OCI-LY7 (cell line): ENCODE measurements around the gene CYB5R3. TPM values are rescaled to one million over a fixed set of nuclear protein-coding genes. Genes with fewer than 3 reads are reported as not detected.
"Not testable (repeated sequence)": the region's sequence is repeated elsewhere in the genome, so short reads cannot be mapped to it uniquely, and the experiment has no call there.

Source experiments
- BruUV-seq: library from RNA; stranded (reverse); fragments of 400-500 nt; replicated peaks from 2 replicates; lab custom pipeline; 2021; lab: Mats Ljungman, UMichigan
- CTCF ChIA-PET: fragments of 300-600 bp; sonication (Branson Sonifier 250); formaldehyde crosslinking; loops from one replicate; lab custom pipeline; 2022; ENCODE audit warnings: antibody characterized with exemption; ENCODE audit not compliant: unreplicated experiment; lab: Charles Lee
- POLR2A ChIA-PET: fragments of 300-600 bp; sonication (Branson Sonifier 250); formaldehyde crosslinking; loops from one replicate; lab custom pipeline; 2022; ENCODE audit warnings: antibody characterized with exemption; lab: Charles Lee
- DNase-seq: peaks from one replicate; pipeline ENCODE4 v3.0.0-alpha.2; 2015; ENCODE audit warnings: low spot score
- H2AFZ ChIP-seq: fragments of 200-600 bp; sonication (generic), shearing (Covaris generic); 2 replicates; pipeline ENCODE4 v1.6.1; 2014; ENCODE audit warnings: mild to moderate bottlenecking, antibody characterized with exemption, low read length, moderate library complexity
- H3K27ac ChIP-seq: fragments of 200-600 bp; sonication (generic); 2 replicates; pipeline ENCODE4 v1.5.1; 2014; ENCODE audit warnings: mixed run types, low read depth, mild to moderate bottlenecking, moderate library complexity, low read length, inconsistent platforms; ENCODE audit not compliant: poor library complexity, severe bottlenecking
- H3K36me3 ChIP-seq: fragments of 200-600 bp; sonication (generic); 2 replicates; pipeline ENCODE4 v1.6.1; 2014; ENCODE audit warnings: mild to moderate bottlenecking, antibody characterized with exemption, low read length, moderate library complexity, mixed read lengths; ENCODE audit not compliant: insufficient read depth
- H3K4me1 ChIP-seq: fragments of 200-600 bp; sonication (generic); 2 replicates; pipeline ENCODE4 v1.5.1; 2014; ENCODE audit warnings: mild to moderate bottlenecking, low read length; ENCODE audit not compliant: insufficient read depth, poor library complexity, severe bottlenecking
- H3K4me2 ChIP-seq: fragments of 200-600 bp; sonication (generic); 2 replicates; pipeline ENCODE4 v1.6.1; 2014; ENCODE audit warnings: mild to moderate bottlenecking, low read length
- H3K4me3 ChIP-seq: fragments of 200-600 bp; sonication (generic); 2 replicates; pipeline ENCODE4 v1.5.1; 2014; ENCODE audit warnings: mild to moderate bottlenecking, low read depth, low read length; ENCODE audit not compliant: poor library complexity, severe bottlenecking
- H3K79me2 ChIP-seq: fragments of 200-600 bp; sonication (generic); 2 replicates; pipeline ENCODE4 v1.6.1; 2016; ENCODE audit warnings: low read depth, mild to moderate bottlenecking, low read length, moderate library complexity, mixed read lengths; ENCODE audit not compliant: insufficient read depth
- H3K9me2 ChIP-seq: fragments of 200-600 bp; sonication (generic); 2 replicates; pipeline ENCODE4 v1.6.1; 2016; ENCODE audit warnings: mild to moderate bottlenecking, low read length, mixed read lengths; ENCODE audit not compliant: insufficient read depth
- H3K9me3 ChIP-seq: fragments of 200-600 bp; sonication (generic); 2 replicates; pipeline ENCODE4 v1.6.1; 2014; ENCODE audit warnings: mild to moderate bottlenecking, mixed run types, low read length, mixed read lengths
- H4K20me1 ChIP-seq: fragments of 200-600 bp; sonication (generic); 2 replicates; pipeline ENCODE4 v1.6.1; 2014; ENCODE audit warnings: mild to moderate bottlenecking, antibody characterized with exemption, low read length, moderate library complexity, mixed read lengths; ENCODE audit not compliant: insufficient read depth
- CTCF ChIP-seq: fragments of 200-600 bp; sonication (generic); conservative IDR thresholded peaks from 2 replicates; pipeline ENCODE4 v1.5.1; 2014; ENCODE audit warnings: mild to moderate bottlenecking, antibody characterized with exemption, low read length, moderate library complexity, mixed read lengths
- EZH2phosphoT487 ChIP-seq: fragments of 200-600 bp; sonication (generic); IDR thresholded peaks from 2 replicates; pipeline ENCODE4 v1.6.1; 2018; ENCODE audit warnings: low read depth, borderline replicate concordance, mild to moderate bottlenecking, mixed run types, antibody characterized with exemption, low read length, moderate library complexity, mixed read lengths
- intact Hi-C: fragments of 100-400 bp; cut with micrococcal nuclease; formaldehyde crosslinking; loops from one replicate; pipeline ENCODE4 v1.10.0; 2022; ENCODE audit not compliant: unreplicated experiment
- total RNA-seq, 2 experiments: library from RNA; depleted of rRNA in 1 of 2; stranded (reverse); fragments of >200 nt in 1 of 2; shearing (Covaris generic) in 1 of 2; gene quantifications; 2 replicates each; pipeline ENCODE4 v1.2.3, GENCODE V29; 2014 to 2022

CYB5R3 gene
- total RNA-seq, 2 experiments from 2014 or later: 38.0 to 68.9 TPM

- no TSS peak for BruUV-seq
- no peak for DNase-seq
- Histone ChIP-seq H4K20me1 (no peaks in the 10 kb centered on the region), H2AFZ (no peak overlapping the region), H3K4me2 (no peak overlapping the region), H3K36me3 (no peaks in the 10 kb centered on the region; the same call in 1 of the 2 replicates), H3K4me3 (no peak overlapping the region), H3K27ac (peak overlapping the region; percentile 2), H3K9me3 (peaks cover 18% of the 10 kb centered on the region; the same call in 1 of the 2 replicates), H3K79me2 (no peaks in the 10 kb centered on the region), H3K9me2 (no peaks in the 10 kb centered on the region), H3K4me1 (peaks cover 32% of the 10 kb centered on the region)
- ChIA-PET CTCF (no interaction called here), POLR2A (interaction anchor here (0.7 kb wide), 1 partner anchor 28 kb away, joined by 4 read pairs; no protein-coding TSS in a partner anchor)
- TF ChIP-seq EZH2phosphoT487 (no peak), CTCF (no peak)
- intact Hi-C loops: no loop called here
Observed at GRCh38 chr22:42670921-42671709, 21.9 kb upstream of the CYB5R3 start.

DNA sequence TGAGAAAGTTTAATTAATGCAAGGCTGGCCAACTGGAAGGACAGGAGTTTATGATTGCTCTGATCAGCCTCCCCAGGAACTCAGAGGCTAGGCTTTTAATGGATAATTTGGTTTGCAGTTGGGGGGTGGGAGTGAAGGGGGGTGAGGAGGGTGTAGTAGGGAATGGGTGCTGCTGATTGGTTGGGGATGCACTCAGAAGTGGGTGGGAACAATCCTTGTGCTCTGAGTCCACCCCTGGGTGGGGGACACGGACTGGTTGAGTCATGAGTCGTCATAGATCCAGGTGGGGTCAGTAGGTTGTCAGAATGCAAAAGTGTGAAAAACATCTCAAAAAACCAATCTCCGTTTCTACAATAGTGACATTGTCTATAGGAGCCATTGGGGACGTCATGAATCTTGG lies 20.9 kb upstream of the CYB5R3 start:
- DNase-seq: no peak
- Histone ChIP-seq H3K4me1 (peaks cover 42% of the 10 kb centered on the region), H3K9me2 (no peaks in the 10 kb centered on the region), H3K4me2 (no peak overlapping the region), H3K4me3 (no peak overlapping the region), H2AFZ (no peak overlapping the region), H3K9me3 (peaks cover 18% of the 10 kb centered on the region; the same call in 1 of the 2 replicates), H3K27ac (no peak overlapping the region), H4K20me1 (no peaks in the 10 kb centered on the region), H3K79me2 (no peaks in the 10 kb centered on the region), H3K36me3 (no peaks in the 10 kb centered on the region; the same call in 1 of the 2 replicates)
- TF ChIP-seq CTCF: no peak
- no peak for TF ChIP-seq EZH2phosphoT487
- ChIA-PET CTCF (no interaction called here), POLR2A (no interaction called here)
- intact Hi-C loops: no loop called here
- no TSS peak for BruUV-seq

DNA sequence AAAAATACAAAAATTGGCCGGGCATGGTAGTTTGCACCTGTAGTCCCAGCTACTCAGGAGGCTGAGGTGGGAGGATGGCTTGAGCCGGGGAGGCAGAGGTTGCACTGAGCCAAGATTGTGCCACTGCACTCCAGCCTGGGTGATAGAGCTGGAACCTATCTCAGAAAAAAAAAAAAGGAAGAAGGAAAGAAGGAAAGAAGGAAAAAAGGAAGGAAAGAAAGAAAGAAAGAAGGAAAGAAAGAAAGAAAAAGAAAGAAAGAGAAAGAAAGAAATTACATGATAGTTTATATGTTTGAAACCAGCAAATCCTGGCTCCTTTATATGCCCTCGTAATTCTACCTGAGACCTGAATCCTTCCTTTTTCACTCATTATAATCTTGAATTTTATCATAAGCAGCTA lies 17.2 kb upstream of the CYB5R3 start:
- H3K9me2 ChIP-seq, H2AFZ ChIP-seq, H4K20me1 ChIP-seq, CTCF ChIA-PET, H3K36me3 ChIP-seq, DNase-seq, BruUV-seq, H3K4me3 ChIP-seq, intact Hi-C loops, H3K79me2 ChIP-seq: not testable (repeated sequence)
- peaks cover 53% of the 10 kb centered on the region for H3K4me1 ChIP-seq
- peak overlapping the region; percentile 29 for H3K4me2 ChIP-seq
- POLR2A ChIA-PET: interaction anchor here (0.6 to 1.0 kb wide), 3 partner anchors 10 to 99 kb away, joined by 3 to 6 read pairs (median 4); no protein-coding TSS in a partner anchor
- peak overlapping the region; percentile 82 for H3K27ac ChIP-seq
- H3K9me3 ChIP-seq: peaks cover 16% of the 10 kb centered on the region; the same call in 1 of the 2 replicates
